H1 (cell line): Measurements from ENCODE around the gene CUEDC1. TPM values are rescaled to one million over a fixed set of nuclear protein-coding genes. Genes with fewer than 3 reads are reported as not detected.

Source experiments
- CTCF ChIA-PET: fragments of 300-600 bp; sonication (Branson Sonifier 250); formaldehyde crosslinking; loops from one replicate; lab custom pipeline; 2021; ENCODE audit not compliant: partially characterized antibody; lab: Charles Lee
- POLR2A ChIA-PET: fragments of 300-600 bp; sonication (Branson Sonifier 250); formaldehyde crosslinking; loops from one replicate; lab custom pipeline; 2021; ENCODE audit warnings: inconsistent platforms; ENCODE audit not compliant: partially characterized antibody; lab: Charles Lee
- DNase-seq, 2 experiments: peaks; one replicate each; pipeline versions ENCODE4 v3.0.0 to v3.0.0-alpha.2; 2010 to 2022; ENCODE audit warnings: low spot score in 2 of 2, low read depth in 1 of 2, mixed read lengths in 1 of 2
- FAIRE-seq: peaks from 2 replicates; lab custom pipeline; 2011; peaks lifted over from hg19 to GRCh38; lab: Jason Lieb, UNC
- H2AFZ ChIP-seq: 2 replicates; pipeline ENCODE4 v1.8.1; 2012; ENCODE audit warnings: low read length, inconsistent platforms
- H2AK5ac ChIP-seq: 2 replicates; pipeline ENCODE4 v1.6.1; 2013; ENCODE audit warnings: low read depth, low read length
- H2BK120ac ChIP-seq: replicated peaks from 2 replicates; pipeline ENCODE3; 2013; ENCODE audit warnings: low read depth, low read length, inconsistent platforms
- H2BK12ac ChIP-seq: 2 replicates; pipeline ENCODE4 v1.6.1; 2013; ENCODE audit warnings: low read depth, low read length
- H2BK15ac ChIP-seq: 2 replicates; pipeline ENCODE4 v1.6.1; 2013; ENCODE audit warnings: low read length
- H2BK20ac ChIP-seq: 2 replicates; pipeline ENCODE4 v1.6.1; 2013; ENCODE audit warnings: low read length
- H2BK5ac ChIP-seq: 2 replicates; pipeline ENCODE4 v1.6.1; 2013; ENCODE audit warnings: low read depth, low read length
- H3K14ac ChIP-seq: 2 replicates; pipeline ENCODE4 v1.6.1; 2013; ENCODE audit warnings: inconsistent platforms; ENCODE audit not compliant: insufficient read length
- H3K18ac ChIP-seq: 2 replicates; pipeline ENCODE4 v1.6.1; 2013; ENCODE audit warnings: low read length; ENCODE audit errors: extremely low read depth
- H3K23ac ChIP-seq: 2 replicates; pipeline ENCODE4 v1.6.1; 2013; ENCODE audit warnings: inconsistent platforms; ENCODE audit not compliant: insufficient read length
- H3K23me2 ChIP-seq: 2 replicates; pipeline ENCODE4 v1.6.1; 2013; ENCODE audit warnings: low read depth, low read length
- H3K27ac ChIP-seq: 2 replicates; pipeline ENCODE4 v1.6.1; 2011; ENCODE audit warnings: low read depth, low read length, inconsistent platforms
- H3K27me3 ChIP-seq, 4 experiments: replicated peaks in 1 of 4; 1 replicate in 1 of 4; 2 replicates in 3 of 4; pipeline versions ENCODE4 v1.6.1 to v1.8.1; 2011 to 2013; ENCODE audit warnings: low read length in 3 of 4, mild to moderate bottlenecking in 3 of 4, inconsistent platforms in 2 of 4, mixed read lengths in 2 of 4, moderate library complexity in 1 of 4; ENCODE audit not compliant: control insufficient read depth in 3 of 4, insufficient read depth in 3 of 4; ENCODE audit errors: extremely low read depth in 1 of 4
- H3K36me3 ChIP-seq, 4 experiments: 2 replicates each; pipeline versions ENCODE4 v1.6.1 to v1.8.1; 2011 to 2013; ENCODE audit warnings: mild to moderate bottlenecking in 4 of 4, low read length in 3 of 4, moderate library complexity in 2 of 4, control low read depth in 1 of 4, inconsistent platforms in 1 of 4; ENCODE audit not compliant: insufficient read depth in 4 of 4, control insufficient read depth in 2 of 4
- H3K4ac ChIP-seq: replicated peaks from 2 replicates; pipeline ENCODE3; 2013; ENCODE audit warnings: low read length, low read depth, mixed read lengths, inconsistent platforms; ENCODE audit not compliant: insufficient read length
- H3K4me1 ChIP-seq, 4 experiments: replicated peaks in 1 of 4; 1 replicate in 1 of 4; 2 replicates in 3 of 4; pipeline versions ENCODE4 v1.6.1 to v1.8.1; 2011 to 2013; ENCODE audit warnings: low read length in 3 of 4, inconsistent platforms in 2 of 4, mixed read lengths in 1 of 4; ENCODE audit not compliant: insufficient read depth in 4 of 4, control insufficient read depth in 3 of 4
- H3K4me2 ChIP-seq, 2 experiments: 2 replicates each; pipeline versions ENCODE4 v1.6.1 to v1.8.1; 2011 to 2013; ENCODE audit warnings: low read depth in 2 of 2, low read length in 2 of 2, control low read depth in 1 of 2, inconsistent platforms in 1 of 2, mild to moderate bottlenecking in 1 of 2; ENCODE audit not compliant: insufficient read depth in 1 of 2
- H3K4me3 ChIP-seq, 4 experiments: fragments of 200-600, 300-600 bp in 1 of 4; sonication (generic), shearing (Covaris generic), sonication (Bioruptor Twin) in 1 of 4; 2 replicates each; pipeline versions ENCODE4 v1.5.1 to v1.8.1; 2011 to 2016; ENCODE audit warnings: low read length in 4 of 4, low read depth in 3 of 4, control low read depth in 2 of 4, inconsistent platforms in 2 of 4, mild to moderate bottlenecking in 2 of 4, mixed read lengths in 1 of 4, moderate library complexity in 1 of 4; ENCODE audit not compliant: insufficient read depth in 2 of 4; ENCODE audit errors: extremely low read depth in 1 of 4
- H3K56ac ChIP-seq: replicated peaks from 2 replicates; pipeline ENCODE3; 2013; ENCODE audit warnings: low read depth, mild to moderate bottlenecking, mixed read lengths, low read length, inconsistent platforms; ENCODE audit not compliant: insufficient read length
- H3K79me1 ChIP-seq: 2 replicates; pipeline ENCODE4 v1.6.1; 2013; ENCODE audit warnings: low read depth, low read length, control low read depth
- H3K79me2 ChIP-seq, 2 experiments: 2 replicates each; pipeline versions ENCODE4 v1.6.1 to v1.8.1; 2012 to 2013; ENCODE audit warnings: low read length in 2 of 2, mild to moderate bottlenecking in 2 of 2, inconsistent platforms in 1 of 2; ENCODE audit not compliant: insufficient read depth in 2 of 2, control insufficient read depth in 1 of 2
- H3K9ac ChIP-seq, 4 experiments: replicated peaks in 1 of 4; 1 replicate in 1 of 4; 2 replicates in 3 of 4; pipeline versions ENCODE4 v1.6.1 to v1.8.1; 2011 to 2013; ENCODE audit warnings: low read depth in 3 of 4, low read length in 3 of 4, control low read depth in 2 of 4, mild to moderate bottlenecking in 2 of 4, moderate library complexity in 2 of 4, inconsistent platforms in 1 of 4; ENCODE audit errors: extremely low read depth in 1 of 4
- H3K9me3 ChIP-seq, 2 experiments: 2 replicates each; pipeline versions ENCODE4 v1.6.1 to v1.8.1; 2012 to 2013; ENCODE audit warnings: mild to moderate bottlenecking in 2 of 2, moderate library complexity in 2 of 2, control low read depth in 1 of 2, inconsistent platforms in 1 of 2, low read depth in 1 of 2, low read length in 1 of 2, mixed read lengths in 1 of 2; ENCODE audit not compliant: insufficient read depth in 2 of 2
- H4K20me1 ChIP-seq, 2 experiments: replicated peaks in 1 of 2; 2 replicates each; pipeline versions ENCODE3 to v1.8.1; 2011 to 2013; ENCODE audit warnings: inconsistent platforms in 2 of 2, low read length in 2 of 2, mild to moderate bottlenecking in 1 of 2; ENCODE audit not compliant: insufficient read depth in 2 of 2, control insufficient read depth in 1 of 2
- H4K5ac ChIP-seq: 2 replicates; pipeline ENCODE4 v1.6.1; 2013; ENCODE audit warnings: low read length, low read depth, mixed read lengths, inconsistent platforms; ENCODE audit not compliant: insufficient read length
- H4K8ac ChIP-seq: 2 replicates; pipeline ENCODE4 v1.8.0; 2013; ENCODE audit warnings: mild to moderate bottlenecking, moderate library complexity, low read length, inconsistent platforms; ENCODE audit not compliant: insufficient read depth; ENCODE audit errors: extremely low read depth
- H4K91ac ChIP-seq: replicated peaks from 2 replicates; pipeline ENCODE3; 2013; ENCODE audit warnings: low read length, mixed read lengths, inconsistent platforms; ENCODE audit not compliant: insufficient read length
- GABPA ChIP-seq: IDR thresholded peaks from 2 replicates; pipeline ENCODE4 v1.6.1; 2011; ENCODE audit warnings: mild to moderate bottlenecking, low read length, moderate library complexity, borderline replicate concordance; ENCODE audit not compliant: insufficient read depth
- KDM4A ChIP-seq: IDR thresholded peaks from one replicate; pipeline ENCODE4 v1.7.1; 2012; ENCODE audit warnings: low read depth, mild to moderate bottlenecking, moderate library complexity, low read length, inconsistent platforms; ENCODE audit not compliant: severe bottlenecking
- MAFK ChIP-seq: IDR thresholded peaks from 2 replicates; pipeline ENCODE4 v1.6.1; 2012; ENCODE audit warnings: low read depth, mild to moderate bottlenecking, improper control_type of control experiment, low read length
- RAD21 ChIP-seq, 2 experiments: IDR thresholded peaks in 1 of 2; conservative IDR thresholded peaks in 1 of 2; 2 replicates each; pipeline ENCODE4 v1.6.1; 2011; ENCODE audit warnings: low read depth in 2 of 2, low read length in 2 of 2, improper control_type of control experiment in 1 of 2, inconsistent platforms in 1 of 2, mild to moderate bottlenecking in 1 of 2, moderate library complexity in 1 of 2
- SP1 ChIP-seq: IDR thresholded peaks from 2 replicates; pipeline ENCODE4 v1.6.1; 2011; ENCODE audit warnings: low read depth, low read length
- SRF ChIP-seq: IDR thresholded peaks from 2 replicates; pipeline ENCODE4 v1.6.1; 2011; ENCODE audit warnings: mild to moderate bottlenecking, low read depth, low read length, moderate library complexity
- TEAD4 ChIP-seq: IDR thresholded peaks from 2 replicates; pipeline ENCODE4 v1.6.1; 2012; ENCODE audit warnings: low read depth, low read length, inconsistent platforms, mixed read lengths
- ZNF274 ChIP-seq: IDR thresholded peaks from 2 replicates; pipeline ENCODE4 v1.7.0; 2012; ENCODE audit warnings: low read length, borderline replicate concordance; ENCODE audit errors: extremely low read depth
- WGBS, 2 experiments: shearing (Covaris generic) in 1 of 2; methylation state at CpG; one replicate each; pipeline versions ENCODE4 v1.1.6 to v1.1.7; 2013 to 2015; ENCODE audit warnings: low lambda C conversion rate in 2 of 2, mixed read lengths in 2 of 2, inconsistent platforms in 1 of 2, low coverage in 1 of 2, missing lambda C conversion rate in 1 of 2; ENCODE audit not compliant: insufficient replicate concordance in 2 of 2, insufficient coverage in 1 of 2, insufficient read length in 1 of 2; ENCODE audit errors: extremely low coverage in 1 of 2, missing lambda C conversion rate in 1 of 2; 5-methylcytosine and 5-hydroxymethylcytosine counted together
- polyA plus RNA-seq, 7 experiments: library from polyadenylated mRNA; depleted of rRNA in 3 of 7; stranded (reverse) in 5 of 7; unstranded in 2 of 7; fragments of >200 nt in 5 of 7; fragments of 200-250 nt in 2 of 7; gene quantifications; 1 replicate in 5 of 7; 2 replicates in 1 of 7; 4 replicates in 1 of 7; pipeline versions ENCODE4 v1.2.1 to v1.2.3, GENCODE V29; 2011 to 2013; ENCODE audit warnings: missing spikeins in 2 of 7, mixed read lengths in 2 of 7
- total RNA-seq: library from RNA; stranded (reverse); fragmentation: NEBNext Ultra II Directional; extraction: Animal tissue kit (Norgen Biotek cat#: 25700); gene quantifications from 2 replicates; pipeline ENCODE4 v1.2.1, GENCODE V29; 2021

The CUEDC1 gene
- total and polyA plus RNA-seq, 2 of the 8 experiments (the other 6 are each of a cell fraction or from before 2014, with no cell fraction given) = 4.0 to 10.7 TPM

DNA sequence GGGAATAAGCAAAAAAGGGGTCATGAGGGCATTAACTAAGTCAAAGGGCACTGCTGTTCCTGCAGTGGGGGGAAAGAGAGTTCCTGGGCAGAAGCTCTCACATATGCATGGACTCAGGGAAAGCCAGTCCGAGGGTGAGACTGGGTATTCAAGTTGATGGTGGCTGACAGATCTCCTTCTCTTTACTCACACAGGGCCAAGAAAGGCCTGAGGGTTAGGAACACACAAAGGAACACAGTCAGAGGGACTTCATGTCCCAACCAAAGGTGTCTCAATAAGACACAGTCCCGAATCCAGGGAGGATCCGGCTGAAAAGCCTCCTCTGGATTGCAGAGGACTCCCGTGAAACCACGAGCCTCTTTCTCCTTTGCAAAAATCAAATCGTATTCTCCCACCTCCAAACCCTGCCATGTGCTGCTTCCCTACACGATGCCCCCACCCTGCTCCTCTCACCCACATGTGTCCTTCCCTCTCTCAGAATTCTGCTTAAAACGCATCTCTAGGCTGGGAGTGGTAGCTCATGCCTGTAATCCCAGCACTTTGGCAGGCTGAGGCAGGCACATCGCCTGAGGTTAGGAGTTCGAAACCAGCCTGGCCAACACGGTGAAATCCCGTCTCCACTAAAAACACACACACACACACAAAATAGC is 23.6 kb downstream of the CUEDC1 start:
- TF ChIP-seq RAD21 (IDR thresholded peaks at IDR 0.05 in 1 of 2, conservative IDR thresholded peaks at IDR 0.05 in 1 of 2; ENCODE audit: low read depth in 2 of 2, low read length in 2 of 2) = no peak
- no peak for TF ChIP-seq MAFK
- TF ChIP-seq ZNF274 = no peak
- no peak for TF ChIP-seq SP1
- TF ChIP-seq SRF = no peak
- TF ChIP-seq TEAD4 = no peak
- TF ChIP-seq KDM4A = no peak
- TF ChIP-seq GABPA = no peak
- Histone ChIP-seq H3K79me1 (0 out of 2 replicates have a peak, but pooled peaks cover 2% of the 10 kb centered on the region), H2BK120ac (no peak overlapping the region), H4K8ac (no peak overlapping the region), H3K23me2 (no peaks in the 10 kb centered on the region), H3K4ac (no peak overlapping the region), H3K56ac (no peak overlapping the region), H2BK5ac (no peak overlapping the region), H3K23ac (no peak overlapping the region), H4K20me1 (no peaks in the 10 kb centered on the region), H2BK15ac (no peak overlapping the region), H3K4me1 (peaks cover 7 to 15% (median 14%) of the 10 kb centered on the region in 4 experiments), H2BK12ac (no peak overlapping the region; the same call in 1 of the 2 replicates), H2AK5ac (no peak overlapping the region), H3K36me3 (no peaks in the 10 kb centered on the region), H3K27me3 (peaks cover 0 to 2% (median 0%) of the 10 kb centered on the region in 4 experiments; a peak in 1 of 7 replicates), H3K14ac (no peak overlapping the region), H3K18ac (no peak overlapping the region), H3K4me3 (no peak overlapping the region), H3K9ac (no peak overlapping the region), H2AFZ (no peak overlapping the region), H2BK20ac (no peak overlapping the region), H4K91ac (no peak overlapping the region), H3K4me2 (no peak overlapping the region), H3K79me2 (no peaks in the 10 kb centered on the region), H3K9me3 (no peaks in the 10 kb centered on the region), H4K5ac (no peak overlapping the region), H3K27ac (no peak overlapping the region)
- ChIA-PET CTCF (interaction anchor here (0.9 to 1.3 kb wide), 5 partner anchors 24 to 74 kb away, joined by 3 to 5 read pairs (median 3); partner anchors contain the start of gene CUEDC1), POLR2A (interaction anchor here (1.2 to 2.6 kb wide), 3 partner anchors 16 to 29 kb away, joined by 3 to 7 read pairs (median 3); no protein-coding TSS in a partner anchor)
- WGBS, 2 experiments = 85% methylated on average over 12 of the region's 12 CpGs; no CpG with 5 or more reads in 1 of the 2 experiments
- FAIRE-seq = no peak
- DNase-seq = no peak
